ENCODE measurements around the gene KIRREL1.

DNA sequence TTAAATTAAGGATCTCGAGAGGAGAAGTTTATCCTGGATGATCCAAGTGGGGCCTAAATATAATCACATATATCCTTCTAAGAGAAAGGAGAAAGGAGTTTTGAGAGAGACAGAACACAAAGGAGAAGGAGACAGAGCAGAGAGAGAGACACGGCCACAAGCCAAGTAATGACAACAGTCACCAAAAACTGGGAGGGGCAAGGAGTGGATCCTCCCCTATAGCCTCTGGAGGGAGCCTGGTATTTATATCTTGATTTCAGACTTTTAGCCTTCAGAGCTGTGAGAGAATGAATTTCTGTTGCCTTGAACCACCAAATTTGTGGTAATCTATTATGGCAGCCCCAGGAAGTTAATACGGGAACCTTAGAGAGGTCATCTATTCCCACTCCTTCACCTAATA is 137.8 kb downstream of the KIRREL1 start:
- TF ChIP-seq CTCF (CRISPR knock-in tag; IDR thresholded peaks at IDR 0.05) (no peak), YEATS2 (CRISPR knock-in tag; IDR thresholded peaks at IDR 0.05; ENCODE audit: borderline replicate concordance) (no peak), YY1 (IDR thresholded peaks at IDR 0.05; ENCODE audit: insufficient read depth, insufficient replicate concordance, low read depth, low read length) (no peak), ZNF367 (CRISPR knock-in tag; IDR thresholded peaks at IDR 0.05; ENCODE audit: borderline replicate concordance) (no peak), IRF1 (CRISPR knock-in tag; IDR thresholded peaks at IDR 0.05; ENCODE audit: low read depth) (no peak), SP4 (CRISPR knock-in tag; IDR thresholded peaks at IDR 0.05) (no peak), KLF9 (CRISPR knock-in tag; IDR thresholded peaks at IDR 0.05; ENCODE audit: low read depth) (no peak)
- TF ChIP-seq, protein P1, sequence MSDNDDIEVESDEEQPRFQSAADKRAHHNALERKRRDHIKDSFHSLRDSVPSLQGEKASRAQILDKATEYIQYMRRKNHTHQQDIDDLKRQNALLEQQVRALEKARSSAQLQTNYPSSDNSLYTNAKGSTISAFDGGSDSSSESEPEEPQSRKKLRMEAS (IDR thresholded peaks at IDR 0.05) = no peak

All from HepG2 (cell line).